C1 segment of cervical spinal cord (tissue), 14 donors: ENCODE data around the gene FAF2.
A peak's percentile ranks its signal among the peaks of the same experiment; 100 is the strongest.
"Not testable (repeated sequence)": the region's sequence is repeated elsewhere in the genome, so short reads cannot be mapped to it uniquely, and the experiment has no call there.

ENCODE experiments used
- DNase-seq, 14 donors: peaks; one replicate each; lab custom pipeline; 2025; lab: John Stamatoyannopoulos, UW

FAF2 gene

DNA sequence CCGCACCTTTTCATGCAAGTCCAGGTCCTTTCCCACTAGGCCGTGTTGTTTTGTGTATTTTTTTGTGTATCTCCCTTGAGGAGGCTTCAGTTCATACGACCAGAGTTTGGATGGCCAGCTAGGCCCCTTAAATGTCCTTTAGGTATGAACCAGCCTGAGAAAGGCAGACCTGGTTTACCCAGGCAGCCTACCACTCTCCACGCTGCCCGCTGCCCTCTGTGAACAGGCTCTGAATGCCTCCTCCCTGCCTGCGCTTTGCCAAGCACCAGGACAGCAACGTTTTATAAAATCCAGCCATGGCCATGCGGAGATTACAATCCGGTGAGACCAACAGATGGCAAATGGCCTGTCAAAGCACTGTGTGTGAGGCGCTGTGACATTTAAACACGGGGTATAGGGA lies 31.2 kb upstream of the FAF2 start:
- peak in 1 of 14 donors; percentile 68 for DNase-seq

DNA sequence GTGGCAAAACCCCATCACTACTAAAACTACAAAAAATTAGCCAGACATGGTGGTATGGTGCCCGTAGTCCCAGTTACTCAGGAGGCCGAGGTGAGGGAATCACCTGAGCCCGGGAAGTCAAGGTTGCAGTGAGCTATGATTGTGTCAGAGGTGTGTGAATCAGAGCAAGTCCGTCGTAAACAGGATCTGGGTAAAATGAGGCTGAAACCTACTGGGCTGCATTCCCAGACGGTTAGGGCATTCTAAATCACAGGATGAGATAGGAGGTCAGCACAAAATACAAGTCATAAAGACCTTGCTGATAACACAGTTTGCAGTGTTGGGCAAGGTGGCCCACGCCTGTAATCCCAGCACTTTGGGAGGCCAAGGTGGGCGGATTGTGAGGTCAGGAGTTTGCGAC lies 29.9 kb upstream of the FAF2 start:
- no peak for DNase-seq

DNA sequence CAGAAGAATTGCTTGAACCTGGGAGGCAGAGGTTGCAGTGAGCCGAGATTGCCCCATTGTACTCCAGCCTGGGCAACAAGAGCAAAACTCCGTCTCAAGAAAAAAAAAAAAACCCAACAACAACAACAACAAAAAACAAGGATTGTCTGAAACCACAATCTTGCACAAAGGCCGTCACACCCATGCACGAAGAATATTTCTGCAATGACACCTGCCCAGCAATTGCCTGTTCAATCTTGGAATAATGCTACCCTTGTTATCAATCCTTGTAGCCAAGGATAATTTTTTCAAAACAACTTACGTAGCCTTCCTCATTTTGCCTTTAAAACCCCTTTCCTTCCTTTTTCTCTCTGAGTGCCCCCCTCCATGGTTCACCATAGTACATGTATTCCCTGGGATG lies 28.1 kb upstream of the FAF2 start:
- no peak for DNase-seq

DNA sequence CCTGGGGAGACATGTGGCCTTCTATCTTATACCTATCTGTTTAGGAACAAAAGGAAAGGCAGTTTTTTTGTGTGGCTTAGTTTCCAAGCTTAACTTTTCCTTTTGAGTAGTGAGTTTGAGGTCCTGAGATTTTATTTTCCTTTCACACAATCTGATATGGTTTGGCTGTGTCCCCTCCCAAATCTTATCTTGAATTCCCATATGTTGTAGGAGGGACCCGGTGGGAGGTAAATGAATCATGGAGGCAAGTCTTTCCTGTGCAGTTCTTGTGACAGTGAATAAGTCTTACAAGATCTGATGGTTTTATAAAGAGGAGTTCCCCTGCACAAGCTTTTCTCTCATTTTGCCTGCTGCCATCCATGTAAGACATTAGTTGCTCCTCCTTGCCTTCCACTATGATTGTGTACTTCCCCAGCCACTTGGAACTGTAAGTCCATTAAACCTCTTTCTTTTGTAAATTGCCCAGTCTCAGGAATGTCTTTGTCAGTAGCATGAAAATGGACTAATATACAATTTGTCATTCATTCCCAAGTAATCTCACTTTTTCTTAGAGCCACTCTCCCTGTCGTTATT lies 27.1 kb upstream of the FAF2 start:
- no peak for DNase-seq

DNA sequence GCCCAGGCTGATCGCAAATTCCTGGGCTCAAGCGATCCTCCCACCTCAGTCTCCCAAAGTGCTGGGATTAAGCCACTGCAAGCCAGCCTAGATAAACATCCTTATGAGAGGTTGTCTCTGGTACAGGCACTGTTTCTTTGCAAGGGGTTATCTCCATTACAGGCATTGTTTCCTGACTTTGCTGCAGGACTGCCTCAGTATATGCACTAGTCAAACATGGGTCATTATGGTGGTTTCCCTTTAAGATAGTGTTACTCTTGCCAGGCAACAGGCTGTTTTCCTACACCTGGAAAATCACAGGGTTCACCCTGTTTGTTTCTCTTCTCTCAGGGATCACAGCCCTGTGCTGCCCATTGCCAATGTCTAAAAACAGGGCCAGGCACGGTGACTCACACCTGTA lies 24.0 kb upstream of the FAF2 start:
- DNase-seq = no peak

DNA sequence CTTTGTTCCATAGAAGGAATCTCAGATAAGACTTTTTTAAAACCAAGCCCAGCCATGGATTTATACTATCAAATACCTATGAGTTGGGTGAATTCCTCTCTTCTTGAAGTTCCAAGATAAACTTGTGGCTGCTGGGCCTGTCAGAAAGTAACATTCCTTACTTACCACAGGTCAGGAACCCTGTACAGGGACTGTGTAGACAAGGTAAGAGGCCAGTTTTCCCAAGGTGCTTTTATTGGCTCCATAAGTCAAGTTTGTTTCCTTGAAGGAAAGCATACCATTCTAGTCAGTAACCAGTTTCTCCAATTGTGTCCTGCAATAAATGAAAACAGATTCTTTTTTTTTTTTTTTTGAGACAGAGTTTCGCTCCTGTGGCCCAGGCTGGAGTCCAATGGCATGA lies 23.0 kb upstream of the FAF2 start:
- DNase-seq = no peak

DNA sequence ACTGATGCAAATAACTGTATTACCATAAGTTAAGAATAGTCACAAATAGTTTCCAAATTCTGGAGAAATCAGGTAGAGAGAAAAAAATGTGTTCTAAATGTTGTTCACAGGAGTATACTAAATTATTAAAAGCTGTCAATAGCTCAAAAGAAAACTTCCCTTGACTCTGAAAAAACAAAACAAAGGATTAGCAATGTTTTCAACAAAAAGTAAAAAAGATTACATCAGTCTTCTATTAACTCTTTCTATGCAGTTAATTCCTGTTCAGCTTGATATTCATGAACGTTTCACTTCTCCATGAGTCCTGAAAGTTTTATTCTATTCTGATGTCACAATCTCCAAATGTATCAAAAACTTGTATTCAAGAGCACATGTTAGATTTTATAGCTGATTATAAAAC lies 22.4 kb upstream of the FAF2 start:
- no peak for DNase-seq

DNA sequence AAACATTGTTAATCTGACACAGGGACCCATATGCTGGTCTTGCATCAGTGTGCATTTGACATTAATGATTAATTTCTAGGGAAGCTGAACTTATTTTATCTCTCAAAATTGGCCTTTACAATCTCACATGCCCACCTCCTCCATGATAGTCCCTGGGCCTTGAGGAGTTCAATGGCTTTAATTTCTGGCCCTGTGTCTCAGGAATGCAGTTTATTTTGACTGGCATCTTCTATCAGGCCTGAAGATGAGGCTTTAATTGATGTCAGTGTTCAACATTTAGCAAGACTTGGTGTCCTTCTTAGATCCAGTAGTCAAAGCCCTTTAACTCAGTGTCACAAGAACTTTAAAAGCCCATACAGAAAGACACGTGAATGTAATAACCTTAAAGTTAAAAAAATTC lies 21.3 kb upstream of the FAF2 start:
- DNase-seq = no peak

DNA sequence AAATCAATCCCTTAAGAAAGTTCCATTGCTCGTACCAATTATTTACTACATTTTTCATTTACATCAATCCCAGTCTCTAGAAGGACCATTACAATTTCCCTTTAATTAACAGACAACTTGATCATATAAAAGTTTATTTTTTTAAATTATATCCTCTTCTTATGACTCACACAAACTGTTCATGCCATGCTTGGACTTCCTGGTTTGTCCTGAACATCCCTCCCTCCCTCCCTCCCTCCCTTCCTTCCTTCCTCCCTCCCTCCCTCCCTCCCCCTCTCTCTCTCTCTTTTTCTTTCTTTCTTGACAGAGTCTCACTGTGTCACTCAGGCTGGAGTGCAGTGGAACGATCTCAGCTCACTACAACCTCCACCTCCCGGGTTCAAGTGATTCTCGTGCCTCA lies 20.2 kb upstream of the FAF2 start:
- DNase-seq = no peak

DNA sequence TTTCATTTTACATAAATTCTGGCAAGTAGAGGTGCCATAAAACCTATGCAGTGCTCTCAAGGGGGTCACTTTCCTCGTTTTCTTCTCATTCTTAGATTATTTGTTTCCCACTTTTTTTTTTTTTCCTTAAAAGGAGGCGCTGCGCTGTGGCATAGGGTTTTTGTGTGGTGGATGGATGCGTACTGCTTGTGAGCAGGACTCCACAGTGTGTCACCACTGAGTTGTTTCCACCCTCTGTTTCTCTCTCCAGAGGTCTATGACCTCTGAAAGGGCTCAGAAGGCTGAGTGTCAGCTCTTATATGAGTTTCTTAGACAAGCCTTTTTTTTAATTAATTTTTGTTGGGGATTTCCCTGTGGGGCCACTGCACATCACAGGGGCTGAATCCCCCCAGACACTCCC lies 18.2 kb upstream of the FAF2 start:
- no peak for DNase-seq

DNA sequence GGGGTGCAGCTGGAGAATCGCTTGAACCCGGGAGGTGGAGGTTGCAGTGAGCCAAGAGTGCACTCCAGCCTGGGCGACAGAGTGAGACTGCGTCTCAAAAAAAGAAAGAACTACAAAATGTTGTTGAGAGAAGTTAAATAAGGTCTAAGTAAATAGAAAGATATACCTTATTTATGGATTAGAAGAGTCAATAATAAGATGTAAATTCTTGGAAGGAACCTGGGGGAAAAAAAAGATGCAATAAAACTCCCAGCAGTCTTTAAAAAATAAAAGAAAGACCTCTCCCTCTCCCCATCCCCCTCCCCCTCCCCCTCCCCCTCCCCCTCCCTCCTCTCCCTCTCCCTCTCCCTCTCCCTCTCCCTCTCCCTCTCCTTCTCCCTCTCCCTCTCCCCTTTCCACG lies 15.5 kb upstream of the FAF2 start:
- no peak for DNase-seq

DNA sequence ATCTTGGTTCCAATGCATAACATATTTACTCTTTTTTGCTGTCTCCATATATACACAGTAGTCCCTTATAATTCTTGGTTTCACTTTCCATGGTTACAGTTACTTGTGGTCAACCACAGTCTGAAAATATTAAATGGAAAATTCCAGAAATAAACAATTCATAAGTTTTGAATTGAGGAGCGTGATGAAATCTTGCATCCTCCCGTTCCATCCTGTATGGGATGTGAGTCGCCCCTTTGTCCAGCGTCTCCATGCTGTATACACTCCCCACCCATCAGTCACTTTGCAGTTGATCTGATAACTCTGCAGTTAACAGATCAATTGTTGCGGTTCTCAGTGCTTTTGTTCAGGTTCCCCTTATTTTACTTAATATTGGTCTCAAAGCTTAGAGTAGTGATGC lies 11.5 kb upstream of the FAF2 start:
- DNase-seq = no peak

DNA sequence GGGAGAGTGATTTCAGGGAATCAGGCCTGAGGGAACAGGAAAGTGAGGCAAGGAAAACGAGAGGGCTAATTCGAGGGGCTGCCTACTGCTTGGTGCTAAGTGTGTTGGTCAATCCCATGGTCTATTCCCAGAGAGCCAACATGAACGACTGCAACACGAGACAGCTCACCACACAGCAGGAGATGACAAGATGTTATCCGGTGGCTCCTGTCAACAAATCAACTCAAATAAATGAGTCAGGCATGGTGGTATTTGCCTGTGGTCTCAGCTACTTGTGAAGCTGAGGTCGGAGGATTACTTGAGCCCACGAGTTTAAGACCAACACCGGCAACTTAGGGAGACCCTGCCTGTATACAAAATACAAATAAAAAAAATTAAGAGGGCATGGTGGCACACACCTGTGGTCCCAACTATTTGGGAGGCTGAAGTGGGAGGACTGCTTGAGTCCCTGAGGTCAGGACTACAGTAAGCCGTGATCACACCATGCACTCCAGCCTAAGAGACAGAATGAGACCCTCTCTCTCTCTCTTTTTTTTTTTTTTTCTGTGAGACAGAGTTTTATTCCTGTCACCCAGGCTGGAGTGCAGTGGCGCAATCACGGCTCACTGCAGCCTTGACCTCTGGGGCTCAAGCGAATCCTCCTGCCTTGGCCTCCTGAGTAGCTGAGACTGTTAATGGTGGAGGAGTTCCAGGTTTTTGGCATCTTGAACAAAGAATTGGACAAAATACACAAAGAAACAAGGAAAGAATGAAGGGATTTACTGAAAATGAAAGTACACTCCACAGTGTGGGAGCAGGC lies 9.0 kb upstream of the FAF2 start:
- DNase-seq = no peak

DNA sequence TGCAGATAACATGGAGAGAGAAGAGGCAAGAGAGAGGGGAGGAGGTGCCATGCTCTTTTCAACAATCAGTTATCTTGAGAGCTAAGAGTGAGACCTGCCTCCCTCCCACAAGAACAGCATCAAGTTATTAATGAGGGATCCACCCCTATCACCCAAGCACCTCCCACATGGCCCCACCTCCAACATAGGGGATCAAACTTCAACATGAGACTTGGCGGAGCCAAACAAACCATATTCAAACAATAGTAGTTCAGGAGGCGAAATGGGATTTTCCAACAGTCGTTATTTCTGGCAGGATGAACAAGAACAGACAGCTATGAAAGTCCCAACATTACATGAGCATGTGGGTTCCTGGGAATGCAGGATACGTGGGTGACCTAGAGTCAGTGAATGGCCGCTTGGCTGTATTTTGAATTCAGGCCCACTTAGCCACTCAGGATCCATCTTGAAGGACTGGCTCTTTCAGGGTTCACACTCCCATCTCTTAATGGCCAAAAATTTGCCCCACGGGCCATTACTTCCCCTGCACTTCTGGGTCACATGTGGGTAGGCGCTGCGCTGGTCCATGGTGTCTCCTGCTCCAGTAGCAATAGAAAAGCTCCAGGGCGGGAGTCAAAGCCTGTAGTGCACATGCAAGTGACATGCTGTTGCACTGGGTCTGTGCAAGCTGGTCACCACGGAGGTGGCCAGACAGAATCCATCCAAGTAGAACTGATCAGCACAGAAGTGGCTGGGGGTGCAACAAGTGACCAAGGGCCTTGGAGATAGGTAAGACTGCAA lies 7.1 kb upstream of the FAF2 start:
- DNase-seq = no peak

DNA sequence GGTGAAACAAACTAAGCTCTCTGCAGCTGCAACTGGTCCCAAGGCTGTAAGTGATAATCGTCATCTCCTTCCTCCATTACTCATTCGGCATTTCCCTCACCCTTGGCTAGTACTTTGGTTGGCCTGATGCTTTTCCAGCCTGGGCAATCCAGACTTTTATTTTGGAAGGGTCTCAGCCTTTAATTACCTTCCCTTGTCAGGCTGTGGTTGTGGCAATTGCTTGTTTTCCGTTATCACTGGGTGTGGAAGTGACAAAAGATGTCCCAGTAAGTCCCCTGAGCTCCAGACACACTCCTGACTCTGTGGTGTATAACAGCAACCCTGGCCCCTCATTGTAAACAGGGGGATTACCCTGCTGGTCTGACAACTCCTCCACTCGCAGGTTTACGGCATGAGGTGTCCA lies 6.3 kb upstream of the FAF2 start:
- no peak for DNase-seq

DNA sequence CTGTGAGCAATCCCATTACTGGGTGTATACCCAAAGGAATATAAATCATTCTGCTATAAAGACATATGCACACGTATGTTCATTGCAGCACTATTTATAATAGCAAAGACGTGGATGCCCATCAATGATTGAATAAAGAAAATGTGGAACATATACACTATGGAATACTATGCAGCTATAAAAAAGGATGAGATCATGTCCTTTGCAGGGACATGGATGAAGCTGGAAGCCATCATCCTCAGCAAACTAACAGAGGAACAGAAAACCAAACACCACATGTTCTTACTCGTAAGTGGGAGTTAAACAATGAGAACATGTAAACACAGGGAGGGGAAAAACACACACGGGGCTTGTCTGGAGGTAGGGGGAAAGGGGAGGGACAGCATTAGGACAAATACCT lies 5.3 kb upstream of the FAF2 start:
- not testable (repeated sequence) for DNase-seq

DNA sequence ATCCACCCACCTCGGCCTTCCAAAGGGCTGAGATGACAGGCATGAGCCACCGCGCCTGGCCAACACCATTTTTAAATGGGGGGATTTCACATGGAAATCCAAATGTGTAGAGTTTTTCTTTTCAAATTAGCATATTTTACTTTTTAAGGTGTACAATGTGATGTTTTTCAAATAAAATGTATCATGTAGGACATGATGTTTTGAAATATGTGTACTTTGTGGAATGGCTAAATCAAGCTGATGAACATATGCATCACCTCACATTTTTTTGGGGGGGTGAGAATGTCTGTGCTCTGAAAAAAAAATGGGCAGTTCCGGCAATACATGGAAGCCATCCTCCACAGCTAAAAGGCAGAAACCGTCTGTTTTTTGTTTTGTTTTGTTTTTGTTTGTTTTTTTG lies 3.4 kb upstream of the FAF2 start:
- DNase-seq = no peak

DNA sequence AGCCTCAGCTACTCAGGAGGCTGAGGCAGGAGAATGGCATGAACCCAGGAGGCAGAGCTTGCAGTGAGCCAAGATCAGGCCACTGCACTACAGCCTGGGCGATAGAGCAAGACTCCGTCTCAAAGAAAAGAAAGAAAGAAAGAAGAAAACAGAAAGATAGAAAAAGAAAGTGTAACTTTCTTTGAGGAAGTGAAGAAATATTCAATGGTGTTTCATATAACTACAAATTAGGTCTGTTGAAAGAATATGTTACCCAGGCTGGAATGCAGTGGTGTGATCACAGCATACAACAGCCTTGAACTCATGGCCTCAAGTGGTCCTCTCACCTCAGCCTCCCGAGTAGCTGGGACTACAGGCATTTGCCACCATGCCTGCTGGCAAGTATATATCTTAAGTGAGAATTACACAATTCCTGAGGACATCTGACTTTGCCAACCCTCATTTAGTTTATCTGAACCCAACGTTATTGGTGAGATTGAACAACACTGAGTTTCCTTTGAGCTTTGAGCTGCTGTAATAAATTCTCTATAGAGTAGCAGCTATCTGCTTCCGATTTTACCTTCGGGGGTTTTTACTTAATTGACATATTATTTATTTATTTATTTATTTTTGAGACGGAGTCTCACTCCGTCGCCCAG lies 2.0 kb upstream of the FAF2 start:
- no peak for DNase-seq

DNA sequence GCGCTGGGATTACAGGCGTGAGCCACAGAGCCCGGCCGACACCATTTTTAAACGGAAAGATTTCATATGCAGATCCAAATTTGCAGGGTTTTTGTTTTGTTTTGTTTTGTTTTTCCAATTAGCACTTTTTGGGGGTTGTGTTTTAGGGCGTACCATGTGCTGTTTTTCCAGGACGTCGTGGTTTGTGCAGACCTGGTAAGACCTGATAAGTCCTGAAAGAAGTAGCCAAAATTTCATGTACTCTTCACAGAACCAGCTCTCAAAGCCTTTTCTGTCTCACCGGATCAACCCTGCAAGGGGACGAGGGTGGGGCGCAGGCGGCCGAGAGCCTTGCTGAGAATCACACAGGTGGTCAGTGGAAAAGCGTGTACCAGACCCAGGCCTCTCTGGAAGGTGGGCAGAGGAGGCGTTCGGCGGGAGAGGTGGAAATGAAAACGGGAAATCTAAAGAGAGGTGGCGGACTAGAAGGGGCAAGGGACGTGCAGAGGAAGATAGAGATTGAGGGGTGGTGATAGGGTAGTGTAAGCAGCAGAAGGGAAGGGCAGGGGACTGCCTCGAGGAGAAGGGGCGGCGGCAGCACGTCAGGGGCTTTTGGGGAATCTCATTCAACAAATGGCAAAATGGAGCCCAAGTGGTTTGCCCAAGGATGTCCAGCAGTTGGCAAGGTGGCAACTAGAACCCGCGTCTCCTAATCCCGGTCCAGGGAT lies 1.1 kb upstream of the FAF2 start:
- DNase-seq = peak in 4 of 14 donors; percentile 29 to 53 (median 42)

DNA sequence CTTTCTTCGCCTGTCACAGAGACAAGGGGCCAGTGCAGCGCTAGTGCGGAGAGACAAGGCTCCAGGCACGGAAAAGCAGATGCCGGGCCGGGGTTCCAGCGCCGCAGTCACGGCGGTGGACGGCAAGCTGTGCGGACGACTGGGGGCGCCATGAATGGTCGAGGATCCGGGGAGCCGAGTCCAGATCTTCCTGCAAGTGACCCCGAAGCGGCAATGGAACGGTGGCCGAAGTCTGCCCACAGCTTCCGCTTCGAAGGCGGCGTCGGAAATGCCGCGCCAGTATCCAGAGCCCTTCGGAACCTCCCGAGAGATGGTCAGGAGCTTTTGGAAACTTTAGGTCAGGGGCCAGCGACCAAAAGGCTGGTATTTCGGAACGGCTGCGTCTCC lies 601 bp upstream of the FAF2 start:
- peak in 4 of 14 donors; percentile 40 to 93 (median 72) for DNase-seq

DNA sequence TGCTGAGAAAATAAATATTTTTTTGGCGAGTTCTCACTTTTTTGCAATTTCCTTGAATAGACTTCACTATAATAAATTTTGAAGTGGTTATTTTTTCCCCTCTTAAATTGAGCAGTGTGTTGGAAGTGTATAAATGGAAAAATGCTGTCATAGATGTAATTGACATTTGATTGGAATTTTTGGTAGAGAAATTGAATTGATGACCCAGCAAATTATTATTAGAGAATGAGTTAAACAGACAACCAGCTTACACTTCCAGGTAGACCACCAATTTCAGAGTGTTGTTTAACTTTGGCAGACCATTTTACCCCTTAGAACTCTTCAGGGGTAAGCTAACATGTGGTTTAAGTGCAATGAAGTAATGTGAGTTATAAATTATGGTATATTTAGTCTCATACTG lies 1.9 kb downstream of the FAF2 start:
- no peak for DNase-seq
